Colonic mucosa (tissue), 4 donors: ENCODE results near the gene ALDH1A3. TPM values are rescaled to one million over a fixed set of nuclear protein-coding genes. Genes with fewer than 3 reads are reported as not detected.

Source experiments
- DNase-seq: peaks from one replicate; pipeline ENCODE4 v3.0.0-alpha.2; 2020
- H3K27ac ChIP-seq: fragments of 200-600 bp; one replicate; pipeline ENCODE4 v1.8.0; 2021
- H3K27me3 ChIP-seq: fragments of 200-600 bp; one replicate; pipeline ENCODE4 v1.8.0; 2021
- H3K36me3 ChIP-seq: fragments of 200-600 bp; one replicate; pipeline ENCODE4 v1.8.0; 2021
- H3K4me1 ChIP-seq: fragments of 200-600 bp; one replicate; pipeline ENCODE4 v1.8.0; 2021; ENCODE audit warnings: mild to moderate bottlenecking
- H3K4me3 ChIP-seq: fragments of 200-600 bp; one replicate; pipeline ENCODE4 v1.8.0; 2021
- H3K9ac ChIP-seq, 2 donors: one replicate each; pipeline ENCODE4 v1.7.0; 2013; ENCODE audit warnings: control low read depth in 2 of 2, low read depth in 2 of 2, low read length in 2 of 2
- H3K9me3 ChIP-seq: fragments of 200-600 bp; one replicate; pipeline ENCODE4 v1.8.0; 2021
- intact Hi-C: fragments of 100-400 bp; cut with DNase I; formaldehyde crosslinking; loops from one replicate; pipeline ENCODE4 v1.14.1; 2022
- total RNA-seq, 2 donors: library from RNA; stranded (reverse); fragmentation: NEBNext Ultra II Directional in 1 of 2; extraction: Animal tissue kit (Norgen Biotek cat#: 25700) in 1 of 2; gene quantifications; one replicate each; pipeline ENCODE4 v1.2.1, GENCODE V29; 2021
- TF ChIP-seq, protein P1 (sequence below): fragments of 200-600 bp; IDR thresholded peaks from one replicate; pipeline ENCODE4 v1.8.0; 2022; ENCODE audit warnings: antibody characterized with exemption, mild to moderate bottlenecking
- donor health status: healthy.
- donor health status: DM: no; HTN: no; CAD: no.
- donor health status: DM: no; HTN: no; CAD: no.

ALDH1A3 gene
- total RNA-seq, 2 donors from 2014 or later, result 3.8 to 7.4 TPM

DNA sequence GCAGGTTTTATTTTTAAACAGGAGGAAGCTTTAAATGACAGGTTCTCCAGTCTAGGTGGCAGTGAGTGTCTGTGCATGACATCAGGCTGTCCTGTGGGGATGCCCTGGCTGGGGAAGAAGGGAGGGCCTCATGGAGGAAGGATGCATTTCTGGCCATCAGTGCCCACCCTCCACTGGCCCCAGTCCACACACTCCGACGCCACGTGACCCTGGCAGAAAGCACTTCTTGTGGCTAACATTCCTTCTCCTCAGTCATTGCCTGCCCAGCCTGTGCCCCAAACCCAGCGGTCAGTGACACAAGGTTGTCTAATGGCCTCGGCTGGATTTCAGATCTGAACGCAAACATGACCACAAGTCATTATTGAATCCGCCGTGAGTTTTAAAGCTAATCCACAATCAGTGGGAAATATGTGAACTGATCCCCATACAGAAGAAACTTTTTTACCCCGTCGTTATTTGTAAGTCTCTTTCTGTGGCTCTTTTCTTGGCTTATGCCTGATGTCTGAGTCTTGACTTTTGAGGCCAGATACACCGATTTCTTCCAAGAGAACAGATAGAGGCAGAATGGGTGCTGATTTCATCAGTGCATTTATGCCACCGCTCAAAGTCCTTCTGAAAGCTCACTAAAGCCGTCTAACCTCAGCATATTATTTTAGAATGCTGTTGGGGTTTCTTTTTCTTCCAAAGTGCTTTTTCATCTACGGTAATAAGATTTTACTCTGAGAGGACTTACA, 22.2 kb downstream of the ALDH1A3 start:
- TF ChIP-seq, protein P1, sequence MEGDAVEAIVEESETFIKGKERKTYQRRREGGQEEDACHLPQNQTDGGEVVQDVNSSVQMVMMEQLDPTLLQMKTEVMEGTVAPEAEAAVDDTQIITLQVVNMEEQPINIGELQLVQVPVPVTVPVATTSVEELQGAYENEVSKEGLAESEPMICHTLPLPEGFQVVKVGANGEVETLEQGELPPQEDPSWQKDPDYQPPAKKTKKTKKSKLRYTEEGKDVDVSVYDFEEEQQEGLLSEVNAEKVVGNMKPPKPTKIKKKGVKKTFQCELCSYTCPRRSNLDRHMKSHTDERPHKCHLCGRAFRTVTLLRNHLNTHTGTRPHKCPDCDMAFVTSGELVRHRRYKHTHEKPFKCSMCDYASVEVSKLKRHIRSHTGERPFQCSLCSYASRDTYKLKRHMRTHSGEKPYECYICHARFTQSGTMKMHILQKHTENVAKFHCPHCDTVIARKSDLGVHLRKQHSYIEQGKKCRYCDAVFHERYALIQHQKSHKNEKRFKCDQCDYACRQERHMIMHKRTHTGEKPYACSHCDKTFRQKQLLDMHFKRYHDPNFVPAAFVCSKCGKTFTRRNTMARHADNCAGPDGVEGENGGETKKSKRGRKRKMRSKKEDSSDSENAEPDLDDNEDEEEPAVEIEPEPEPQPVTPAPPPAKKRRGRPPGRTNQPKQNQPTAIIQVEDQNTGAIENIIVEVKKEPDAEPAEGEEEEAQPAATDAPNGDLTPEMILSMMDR, result no peak
- no peaks in the 10 kb centered on the region for H3K4me1 ChIP-seq
- peak overlapping the region; percentile 72 for H3K27ac ChIP-seq
- H3K36me3 ChIP-seq, result no peaks in the 10 kb centered on the region
- intact Hi-C loops, result no loop called here
- no peak for DNase-seq
- no peaks in the 10 kb centered on the region for H3K27me3 ChIP-seq
- no peaks in the 10 kb centered on the region for H3K9me3 ChIP-seq
- H3K9ac ChIP-seq, result peak overlapping the region in 1 of 2 donors; percentile 56
- no peak overlapping the region for H3K4me3 ChIP-seq

DNA sequence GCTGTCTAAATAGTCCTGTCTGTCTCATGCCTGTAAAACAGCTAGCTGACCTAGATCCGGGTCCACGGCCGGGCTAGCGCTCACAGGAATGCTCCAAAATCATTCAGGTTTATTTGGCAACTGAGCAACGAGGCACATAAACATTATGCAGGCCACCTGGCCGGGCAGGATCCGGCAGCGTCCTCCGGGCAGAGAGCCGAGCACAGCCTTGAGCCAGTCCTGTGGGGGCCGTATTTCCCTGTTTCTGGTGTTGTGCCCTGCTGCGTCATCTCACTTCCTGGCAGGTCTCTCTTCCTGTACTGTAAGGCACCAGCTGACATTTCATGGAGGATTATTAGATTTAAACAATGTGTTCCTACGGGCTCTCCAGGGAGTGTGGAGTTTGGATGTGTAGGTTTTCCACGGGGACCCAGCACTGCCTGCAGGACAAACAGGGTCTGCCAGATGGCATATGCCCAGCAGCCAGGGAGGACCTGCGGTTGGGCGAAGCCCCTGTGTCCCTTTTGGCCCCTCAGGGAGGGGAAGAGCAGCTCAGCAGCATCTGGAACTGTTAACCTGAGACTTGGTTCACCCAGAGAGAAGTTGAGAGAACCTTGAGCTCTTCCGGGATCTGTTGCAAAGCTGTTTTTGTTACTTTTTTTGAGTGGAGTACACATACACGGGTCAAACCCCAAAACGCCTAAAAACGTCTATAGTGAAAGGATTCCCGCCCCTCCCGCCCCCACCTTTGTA, 23.0 kb downstream of the ALDH1A3 start:
- H3K4me1 ChIP-seq, result no peaks in the 10 kb centered on the region
- peak overlapping the region in 1 of 2 donors; percentile 56 for H3K9ac ChIP-seq
- no peaks in the 10 kb centered on the region for H3K9me3 ChIP-seq
- no peaks in the 10 kb centered on the region for H3K36me3 ChIP-seq
- peak overlapping the region; percentile 72 for H3K27ac ChIP-seq
- TF ChIP-seq, protein P1, result no peak
- no peak overlapping the region for H3K4me3 ChIP-seq
- peak; percentile 82 for DNase-seq
- no peaks in the 10 kb centered on the region for H3K27me3 ChIP-seq
- intact Hi-C loops, result no loop called here

- H3K9me3 ChIP-seq, result no peaks in the 10 kb centered on the region
These were observed 23.5 kb downstream of the ALDH1A3 start for GRCh38 chr15:100903168-100903554.

DNA sequence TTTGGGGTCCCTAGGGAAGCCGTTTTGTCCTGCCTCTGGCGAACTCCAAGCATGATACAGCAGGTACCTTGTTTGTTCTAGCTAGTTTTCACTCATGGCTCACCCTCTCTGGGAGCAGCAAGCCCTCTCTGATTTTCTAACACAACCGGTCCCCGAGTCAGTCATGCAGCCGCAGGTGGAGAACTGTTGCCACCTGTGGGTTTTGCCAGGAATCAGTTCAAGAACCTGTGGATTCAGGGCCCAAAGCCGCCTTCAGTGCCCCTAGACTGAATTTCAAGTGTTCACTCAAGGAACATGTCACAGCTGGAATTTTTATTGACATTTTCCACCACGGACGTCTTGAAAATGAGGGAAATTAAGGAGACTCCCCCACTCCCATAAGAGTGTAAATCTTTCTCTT, 26.2 kb downstream of the ALDH1A3 start:
- Histone ChIP-seq H3K36me3 (no peaks in the 10 kb centered on the region), H3K4me1 (no peaks in the 10 kb centered on the region)

More at GRCh38 chr15:100903168-100903554, 23.5 kb downstream of the ALDH1A3 start:
- intact Hi-C loops, result no loop called here
- peak overlapping the region; percentile 72 for H3K27ac ChIP-seq
- no peak overlapping the region for H3K9ac ChIP-seq
- H3K36me3 ChIP-seq, result no peaks in the 10 kb centered on the region
- H3K27me3 ChIP-seq, result no peaks in the 10 kb centered on the region
- H3K4me3 ChIP-seq, result no peak overlapping the region
- TF ChIP-seq, protein P1, result no peak
- no peaks in the 10 kb centered on the region for H3K4me1 ChIP-seq
- no peak for DNase-seq

GRCh38 chr15:100908466-100908865, 28.8 kb downstream of the ALDH1A3 start:
- no peak for DNase-seq
- H3K27ac ChIP-seq, result no peak overlapping the region
- intact Hi-C loops, result no loop called here
- H3K9me3 ChIP-seq, result no peaks in the 10 kb centered on the region
- TF ChIP-seq, protein P1, result no peak
- H3K4me3 ChIP-seq, result no peak overlapping the region
- H3K9ac ChIP-seq, result no peak overlapping the region
- no peaks in the 10 kb centered on the region for H3K27me3 ChIP-seq
- no peaks in the 10 kb centered on the region for H3K4me1 ChIP-seq
- no peaks in the 10 kb centered on the region for H3K36me3 ChIP-seq

More for the DNA sequence above, 26.2 kb downstream of the ALDH1A3 start:
- Histone ChIP-seq H3K27me3 (no peaks in the 10 kb centered on the region), H3K27ac (no peak overlapping the region), H3K9ac (no peak overlapping the region), H3K4me3 (no peak overlapping the region), H3K9me3 (no peaks in the 10 kb centered on the region)
- intact Hi-C loops, result no loop called here
- TF ChIP-seq, protein P1, result no peak
- DNase-seq, result no peak
